ENCODE measurements around the gene TMPRSS4. TPM values are rescaled to one million over a fixed set of nuclear protein-coding genes. Genes with fewer than 3 reads are reported as not detected.

TMPRSS4 gene
- total and polyA plus RNA-seq, 8 donors = 2.9 to 7.0 (median 4.4) TPM

GRCh38 chr11:118126082-118126838 lies 49.4 kb downstream of the TMPRSS4 start:
- Histone ChIP-seq H3K27me3 (peaks cover 0 to 8% of the 10 kb centered on the region in 2 donors), H3K36me3 (no peaks in the 10 kb centered on the region), H3K4me3 (no peak overlapping the region), H3K4me1 (peaks cover 0 to 7% of the 10 kb centered on the region in 2 donors), H3K27ac (no peak overlapping the region), H3K9me3 (no peaks in the 10 kb centered on the region)
- intact Hi-C loops (cut with DNase I) = no loop called here
- DNase-seq = no peak
- no peak for ATAC-seq
- no peak for TF ChIP-seq CTCF (IDR thresholded peaks at IDR 0.05)

GRCh38 chr11:118128310-118128709 lies 51.4 kb downstream of the TMPRSS4 start:
- no peak for ATAC-seq
- peaks cover 0 to 8% of the 10 kb centered on the region in 2 donors for H3K27me3 ChIP-seq

GRCh38 chr11:118128721-118129470 lies 52.0 kb downstream of the TMPRSS4 start:
- ATAC-seq (peak; percentile 60), DNase-seq (no peak)
- Histone ChIP-seq H3K4me3 (no peak overlapping the region), H3K27ac (no peak overlapping the region), H3K36me3 (no peaks in the 10 kb centered on the region), H3K27me3 (peaks cover 0 to 8% of the 10 kb centered on the region in 2 donors), H3K9me3 (no peaks in the 10 kb centered on the region), H3K4me1 (peaks cover 0 to 7% of the 10 kb centered on the region in 2 donors)
- intact Hi-C loops (cut with DNase I) = no loop called here
- no peak for TF ChIP-seq CTCF (IDR thresholded peaks at IDR 0.05)

More at GRCh38 chr11:118128310-118128709, 51.4 kb downstream of the TMPRSS4 start:
- DNase-seq = no peak
- H3K4me1 ChIP-seq = peaks cover 0 to 7% of the 10 kb centered on the region in 2 donors
- no peak for TF ChIP-seq CTCF (IDR thresholded peaks at IDR 0.05)
- no peaks in the 10 kb centered on the region for H3K36me3 ChIP-seq
- H3K27ac ChIP-seq = no peak overlapping the region
- intact Hi-C loops (cut with DNase I) = no loop called here
- H3K9me3 ChIP-seq = no peaks in the 10 kb centered on the region
- no peak overlapping the region for H3K4me3 ChIP-seq

GRCh38 chr11:118129471-118130172 lies 52.7 kb downstream of the TMPRSS4 start:
- intact Hi-C loops (cut with DNase I) = no loop called here
- DNase-seq (no peak), ATAC-seq (peak; percentile 52)
- H3K36me3 ChIP-seq = no peaks in the 10 kb centered on the region
- H3K27ac ChIP-seq = no peak overlapping the region
- no peak overlapping the region for H3K4me3 ChIP-seq
- H3K4me1 ChIP-seq = peaks cover 0 to 7% of the 10 kb centered on the region in 2 donors
- peaks cover 0 to 8% of the 10 kb centered on the region in 2 donors for H3K27me3 ChIP-seq
- TF ChIP-seq CTCF (IDR thresholded peaks at IDR 0.05) = no peak
- H3K9me3 ChIP-seq = no peaks in the 10 kb centered on the region

Data from left lung (tissue), 10 donors.